GM20000 (cell line): ENCODE results near the gene RPS4Y2.

Experiments used
- DNase-seq: peaks from one replicate; pipeline ENCODE4 v3.0.0; 2012; ENCODE audit warnings: low spot score
- CTCF ChIP-seq: IDR thresholded peaks from 2 replicates; pipeline ENCODE4 v1.5.1; 2012; ENCODE audit warnings: mild to moderate bottlenecking, control low read depth; ENCODE audit errors: extremely low read depth, missing control alignments

RPS4Y2 gene

GRCh38 chrY:20817067-20817466, 61.2 kb downstream of the RPS4Y2 start:
- TF ChIP-seq CTCF = no peak
- no peak for DNase-seq
